DND-41 (cell line): ENCODE measurements around the gene SOX8.

ENCODE experiments used
- EZH2 ChIP-seq: IDR thresholded peaks from 3 replicates; pipeline ENCODE4 v1.6.1; 2012; ENCODE audit warnings: borderline replicate concordance, low read depth, mild to moderate bottlenecking, moderate library complexity, low read length, inconsistent platforms; ENCODE audit not compliant: severe bottlenecking
- TF ChIP-seq, protein P1 (sequence below): IDR thresholded peaks from 2 replicates; pipeline ENCODE4 v1.5.1; 2012; ENCODE audit warnings: borderline replicate concordance, low read length, moderate library complexity, mild to moderate bottlenecking; ENCODE audit not compliant: poor library complexity, severe bottlenecking; ENCODE audit errors: extremely low read depth

DNA sequence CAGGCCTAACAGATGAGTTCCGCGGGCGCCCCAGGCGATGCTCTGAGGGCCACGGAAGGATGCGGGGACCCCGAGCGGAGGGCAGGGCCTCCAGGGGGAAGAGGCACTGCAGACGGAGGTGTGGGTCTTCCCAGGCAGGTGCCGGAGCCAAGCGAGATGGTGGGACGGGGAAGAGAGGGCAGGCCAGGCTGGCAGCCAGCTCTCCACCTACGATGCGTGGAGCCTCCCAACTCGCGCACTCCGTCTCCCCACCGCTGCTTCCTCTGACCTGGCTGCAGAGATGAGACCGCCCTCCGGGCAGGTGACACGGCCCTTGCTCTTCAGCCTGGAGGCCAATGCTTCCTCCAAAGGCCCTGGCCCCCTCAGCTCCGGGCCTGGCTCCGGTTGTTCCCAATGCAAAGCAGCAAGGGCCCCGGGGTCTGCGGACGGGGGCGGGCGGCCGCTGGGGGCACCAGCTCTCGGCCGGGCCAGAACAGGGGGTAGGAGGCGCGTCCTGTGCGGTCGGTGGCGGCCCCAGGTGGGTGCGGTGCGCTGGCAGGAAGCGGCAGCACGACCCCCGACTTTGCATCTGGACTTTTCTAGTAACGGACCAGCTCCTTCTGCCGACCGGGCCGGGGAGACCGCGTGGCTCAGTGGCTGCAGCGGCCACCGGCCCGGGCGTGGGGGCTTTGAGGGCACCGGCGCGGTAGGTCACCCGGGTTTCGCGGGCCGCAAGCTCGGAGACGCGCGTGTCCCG, 1.5 kb upstream of the SOX8 start:
- TF ChIP-seq, protein P1, sequence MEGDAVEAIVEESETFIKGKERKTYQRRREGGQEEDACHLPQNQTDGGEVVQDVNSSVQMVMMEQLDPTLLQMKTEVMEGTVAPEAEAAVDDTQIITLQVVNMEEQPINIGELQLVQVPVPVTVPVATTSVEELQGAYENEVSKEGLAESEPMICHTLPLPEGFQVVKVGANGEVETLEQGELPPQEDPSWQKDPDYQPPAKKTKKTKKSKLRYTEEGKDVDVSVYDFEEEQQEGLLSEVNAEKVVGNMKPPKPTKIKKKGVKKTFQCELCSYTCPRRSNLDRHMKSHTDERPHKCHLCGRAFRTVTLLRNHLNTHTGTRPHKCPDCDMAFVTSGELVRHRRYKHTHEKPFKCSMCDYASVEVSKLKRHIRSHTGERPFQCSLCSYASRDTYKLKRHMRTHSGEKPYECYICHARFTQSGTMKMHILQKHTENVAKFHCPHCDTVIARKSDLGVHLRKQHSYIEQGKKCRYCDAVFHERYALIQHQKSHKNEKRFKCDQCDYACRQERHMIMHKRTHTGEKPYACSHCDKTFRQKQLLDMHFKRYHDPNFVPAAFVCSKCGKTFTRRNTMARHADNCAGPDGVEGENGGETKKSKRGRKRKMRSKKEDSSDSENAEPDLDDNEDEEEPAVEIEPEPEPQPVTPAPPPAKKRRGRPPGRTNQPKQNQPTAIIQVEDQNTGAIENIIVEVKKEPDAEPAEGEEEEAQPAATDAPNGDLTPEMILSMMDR = no peak
- no peak for TF ChIP-seq EZH2
